Measurements from ENCODE around the gene CLDN4.
"Not testable (repeated sequence)": the region's sequence is repeated elsewhere in the genome, so short reads cannot be mapped to it uniquely, and the experiment has no call there.

CLDN4 gene

DNA sequence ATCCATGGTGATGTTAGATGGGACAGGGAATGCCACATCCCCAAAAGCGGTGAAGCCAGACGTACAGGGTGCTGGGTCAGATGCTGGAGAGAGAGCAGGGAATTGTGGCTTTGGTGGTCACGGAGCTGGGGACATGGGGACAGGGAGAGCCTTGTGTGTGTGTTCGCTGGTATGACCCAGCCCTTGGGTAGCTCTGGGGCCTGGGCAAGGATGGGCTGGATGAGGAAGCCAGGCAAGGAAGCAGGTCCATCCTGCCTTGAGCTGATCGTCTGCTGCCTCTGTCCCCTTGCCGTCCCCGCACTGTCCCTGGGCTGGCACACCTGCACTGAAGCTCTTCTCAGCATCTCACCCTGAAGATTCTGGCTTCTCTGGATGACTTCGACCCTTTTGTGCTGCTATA, 15.4 kb upstream of the CLDN4 start:
- no peak overlapping the region for H3K27ac ChIP-seq (replicated peaks)
- TF ChIP-seq, protein P1, sequence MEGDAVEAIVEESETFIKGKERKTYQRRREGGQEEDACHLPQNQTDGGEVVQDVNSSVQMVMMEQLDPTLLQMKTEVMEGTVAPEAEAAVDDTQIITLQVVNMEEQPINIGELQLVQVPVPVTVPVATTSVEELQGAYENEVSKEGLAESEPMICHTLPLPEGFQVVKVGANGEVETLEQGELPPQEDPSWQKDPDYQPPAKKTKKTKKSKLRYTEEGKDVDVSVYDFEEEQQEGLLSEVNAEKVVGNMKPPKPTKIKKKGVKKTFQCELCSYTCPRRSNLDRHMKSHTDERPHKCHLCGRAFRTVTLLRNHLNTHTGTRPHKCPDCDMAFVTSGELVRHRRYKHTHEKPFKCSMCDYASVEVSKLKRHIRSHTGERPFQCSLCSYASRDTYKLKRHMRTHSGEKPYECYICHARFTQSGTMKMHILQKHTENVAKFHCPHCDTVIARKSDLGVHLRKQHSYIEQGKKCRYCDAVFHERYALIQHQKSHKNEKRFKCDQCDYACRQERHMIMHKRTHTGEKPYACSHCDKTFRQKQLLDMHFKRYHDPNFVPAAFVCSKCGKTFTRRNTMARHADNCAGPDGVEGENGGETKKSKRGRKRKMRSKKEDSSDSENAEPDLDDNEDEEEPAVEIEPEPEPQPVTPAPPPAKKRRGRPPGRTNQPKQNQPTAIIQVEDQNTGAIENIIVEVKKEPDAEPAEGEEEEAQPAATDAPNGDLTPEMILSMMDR (IDR thresholded peaks at IDR 0.05; ENCODE audit: insufficient read depth, low read length): no peak
- TF ChIP-seq SPI1 (IDR thresholded peaks at IDR 0.05; ENCODE audit: borderline replicate concordance, low read depth) (no peak), POLR2AphosphoS5 (IDR thresholded peaks at IDR 0.05; ENCODE audit: low read depth) (no peak), GABPA (IDR thresholded peaks at IDR 0.05; ENCODE audit: low read depth) (no peak)
- TF ChIP-seq, protein P2, sequence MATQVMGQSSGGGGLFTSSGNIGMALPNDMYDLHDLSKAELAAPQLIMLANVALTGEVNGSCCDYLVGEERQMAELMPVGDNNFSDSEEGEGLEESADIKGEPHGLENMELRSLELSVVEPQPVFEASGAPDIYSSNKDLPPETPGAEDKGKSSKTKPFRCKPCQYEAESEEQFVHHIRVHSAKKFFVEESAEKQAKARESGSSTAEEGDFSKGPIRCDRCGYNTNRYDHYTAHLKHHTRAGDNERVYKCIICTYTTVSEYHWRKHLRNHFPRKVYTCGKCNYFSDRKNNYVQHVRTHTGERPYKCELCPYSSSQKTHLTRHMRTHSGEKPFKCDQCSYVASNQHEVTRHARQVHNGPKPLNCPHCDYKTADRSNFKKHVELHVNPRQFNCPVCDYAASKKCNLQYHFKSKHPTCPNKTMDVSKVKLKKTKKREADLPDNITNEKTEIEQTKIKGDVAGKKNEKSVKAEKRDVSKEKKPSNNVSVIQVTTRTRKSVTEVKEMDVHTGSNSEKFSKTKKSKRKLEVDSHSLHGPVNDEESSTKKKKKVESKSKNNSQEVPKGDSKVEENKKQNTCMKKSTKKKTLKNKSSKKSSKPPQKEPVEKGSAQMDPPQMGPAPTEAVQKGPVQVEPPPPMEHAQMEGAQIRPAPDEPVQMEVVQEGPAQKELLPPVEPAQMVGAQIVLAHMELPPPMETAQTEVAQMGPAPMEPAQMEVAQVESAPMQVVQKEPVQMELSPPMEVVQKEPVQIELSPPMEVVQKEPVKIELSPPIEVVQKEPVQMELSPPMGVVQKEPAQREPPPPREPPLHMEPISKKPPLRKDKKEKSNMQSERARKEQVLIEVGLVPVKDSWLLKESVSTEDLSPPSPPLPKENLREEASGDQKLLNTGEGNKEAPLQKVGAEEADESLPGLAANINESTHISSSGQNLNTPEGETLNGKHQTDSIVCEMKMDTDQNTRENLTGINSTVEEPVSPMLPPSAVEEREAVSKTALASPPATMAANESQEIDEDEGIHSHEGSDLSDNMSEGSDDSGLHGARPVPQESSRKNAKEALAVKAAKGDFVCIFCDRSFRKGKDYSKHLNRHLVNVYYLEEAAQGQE (IDR thresholded peaks at IDR 0.05; ENCODE audit: insufficient replicate concordance, low read depth): no peak
- DNase-seq (ENCODE audit: low read depth in 1 of 2, low spot score in 1 of 2): no peak
- H3K4me3 ChIP-seq (replicated peaks; ENCODE audit: insufficient read depth, low read length): no peak overlapping the region
- no peaks in the 10 kb centered on the region for H3K27me3 ChIP-seq (ENCODE audit: insufficient read depth, poor library complexity, severe bottlenecking)

DNA sequence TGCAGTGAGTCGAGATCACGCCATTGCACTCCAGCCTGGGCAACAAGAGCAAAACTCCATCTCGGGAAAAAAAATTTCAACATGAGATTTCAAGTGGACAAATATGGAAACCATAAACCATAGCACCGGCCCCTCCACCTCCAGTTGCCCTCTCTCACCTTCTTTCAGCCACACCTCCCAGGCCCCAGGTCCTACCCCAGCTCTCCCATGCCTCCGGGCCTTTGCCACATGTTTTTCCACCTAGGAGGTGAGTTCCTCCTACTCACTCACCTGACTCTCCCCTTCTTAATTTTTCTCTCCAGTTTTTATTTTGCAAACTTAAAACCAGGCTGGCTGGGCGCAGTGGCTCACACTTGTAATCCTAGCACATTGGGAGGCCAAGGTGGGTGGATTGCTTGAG, 13.7 kb upstream of the CLDN4 start:
- Histone ChIP-seq H3K27me3 (ENCODE audit: insufficient read depth, poor library complexity, severe bottlenecking) (no peaks in the 10 kb centered on the region), H3K27ac (replicated peaks) (no peak overlapping the region), H3K4me3 (replicated peaks; ENCODE audit: insufficient read depth, low read length) (no peak overlapping the region)
- no peak for DNase-seq (ENCODE audit: low read depth in 1 of 2, low spot score in 1 of 2)
- TF ChIP-seq GABPA (IDR thresholded peaks at IDR 0.05; ENCODE audit: low read depth): no peak
- TF ChIP-seq SPI1 (IDR thresholded peaks at IDR 0.05; ENCODE audit: borderline replicate concordance, low read depth): no peak
- TF ChIP-seq, protein P2 (IDR thresholded peaks at IDR 0.05; ENCODE audit: insufficient replicate concordance, low read depth): no peak
- TF ChIP-seq POLR2AphosphoS5 (IDR thresholded peaks at IDR 0.05; ENCODE audit: low read depth): no peak
- TF ChIP-seq, protein P1 (IDR thresholded peaks at IDR 0.05; ENCODE audit: insufficient read depth, low read length): no peak

DNA sequence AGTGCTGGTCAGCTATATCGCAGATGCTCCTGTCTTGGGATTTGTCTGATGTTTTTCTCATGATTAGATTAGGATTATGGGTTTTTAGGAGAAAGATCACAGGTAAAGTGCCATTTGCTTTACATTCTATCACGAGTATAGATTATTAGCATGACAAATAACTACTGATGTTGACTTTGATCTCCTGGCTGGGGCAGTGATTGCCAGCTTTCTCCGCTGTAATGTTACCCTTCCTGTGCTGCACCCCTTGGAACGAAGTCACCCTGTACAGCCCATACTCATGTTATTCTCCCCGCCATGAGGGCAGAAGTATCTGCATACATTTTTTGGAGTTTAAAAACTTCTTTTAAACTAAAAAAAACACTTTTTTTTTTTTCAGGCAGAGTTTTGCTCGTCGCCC, 10.8 kb upstream of the CLDN4 start:
- no peak overlapping the region for H3K4me3 ChIP-seq (replicated peaks; ENCODE audit: insufficient read depth, low read length)
- no peak for TF ChIP-seq POLR2AphosphoS5 (IDR thresholded peaks at IDR 0.05; ENCODE audit: low read depth)
- DNase-seq (ENCODE audit: low read depth in 1 of 2, low spot score in 1 of 2): no peak
- no peak overlapping the region for H3K27ac ChIP-seq (replicated peaks)
- no peaks in the 10 kb centered on the region for H3K27me3 ChIP-seq (ENCODE audit: insufficient read depth, poor library complexity, severe bottlenecking)

DNA sequence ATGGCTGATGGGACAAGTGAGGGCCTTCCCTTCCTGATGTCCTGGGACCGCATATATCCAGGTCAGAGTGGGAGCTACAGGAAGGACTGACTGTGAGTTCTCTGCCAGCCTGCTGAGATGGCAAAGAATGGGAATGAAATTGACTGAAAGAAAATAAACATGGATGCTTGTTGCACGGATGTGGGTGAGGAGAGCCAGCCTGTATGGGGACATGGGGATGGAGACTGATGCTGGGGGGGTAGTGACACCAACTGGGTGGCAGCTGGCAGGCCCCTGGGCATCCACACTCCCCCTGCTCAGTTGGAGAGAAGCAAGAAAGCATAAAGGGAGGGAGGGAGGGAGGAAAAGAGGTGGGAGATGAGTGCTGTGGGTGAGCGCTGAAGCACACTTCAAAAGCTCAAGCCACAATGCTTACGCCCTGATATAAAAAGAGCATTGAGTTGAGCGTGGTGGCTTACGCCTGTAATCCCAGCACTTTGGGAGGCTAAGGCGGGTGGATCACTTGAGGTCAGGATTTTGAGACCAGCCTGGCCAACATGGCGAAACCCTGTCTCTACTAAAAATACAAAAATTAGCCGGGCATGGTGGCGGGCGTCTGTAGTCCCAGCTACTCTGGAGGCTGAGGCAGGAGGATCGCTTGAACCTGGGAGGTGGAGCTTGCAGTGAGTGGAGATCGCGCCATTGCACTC, 9.1 kb upstream of the CLDN4 start:
- H3K27ac ChIP-seq (replicated peaks); H3K4me3 ChIP-seq (replicated peaks; ENCODE audit: insufficient read depth, low read length); H3K27me3 ChIP-seq (ENCODE audit: insufficient read depth, poor library complexity, severe bottlenecking); DNase-seq (ENCODE audit: low read depth in 1 of 2, low spot score in 1 of 2): not testable (repeated sequence)
